Stimulated activated CD4-positive, alpha-beta T cell treated with anti-CD3 and anti-CD28 coated beads, TNF-alpha, amount 100 ng/mL, for 4 hours (primary cell): Measurements from ENCODE around the gene LAGE3.
"Not testable (repeated sequence)": the region's sequence is repeated elsewhere in the genome, so short reads cannot be mapped to it uniquely, and the experiment has no call there.

ENCODE experiments used
- DNase-seq, 3 experiments: peaks; one replicate each; pipeline ENCODE4 v3.0.0-alpha.2; 2020; ENCODE audit warnings: low read depth in 3 of 3

LAGE3 gene

GRCh38 chrX:154502098-154502497, 23.0 kb upstream of the LAGE3 start:
- DNase-seq = no peak

DNA sequence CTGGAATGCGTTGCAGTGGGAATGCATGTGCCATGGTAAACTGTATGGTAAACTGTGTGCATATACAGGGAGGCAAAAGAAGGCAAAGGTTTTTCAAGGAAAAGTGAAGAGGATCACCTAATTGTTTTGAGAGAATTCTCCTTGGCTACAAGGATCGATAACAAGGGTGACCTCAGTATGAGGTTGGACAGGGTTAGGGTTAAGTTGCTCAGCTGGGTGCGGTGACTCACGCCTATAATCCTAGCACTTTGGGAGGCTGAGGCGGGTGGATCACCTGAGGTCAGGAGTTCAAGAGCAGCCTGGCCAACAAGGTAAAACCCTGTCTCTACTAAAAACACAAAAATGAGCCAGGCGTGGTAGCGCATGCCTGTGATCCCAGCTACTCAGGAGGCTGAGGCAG, 22.3 kb upstream of the LAGE3 start:
- not testable (repeated sequence) for DNase-seq

DNA sequence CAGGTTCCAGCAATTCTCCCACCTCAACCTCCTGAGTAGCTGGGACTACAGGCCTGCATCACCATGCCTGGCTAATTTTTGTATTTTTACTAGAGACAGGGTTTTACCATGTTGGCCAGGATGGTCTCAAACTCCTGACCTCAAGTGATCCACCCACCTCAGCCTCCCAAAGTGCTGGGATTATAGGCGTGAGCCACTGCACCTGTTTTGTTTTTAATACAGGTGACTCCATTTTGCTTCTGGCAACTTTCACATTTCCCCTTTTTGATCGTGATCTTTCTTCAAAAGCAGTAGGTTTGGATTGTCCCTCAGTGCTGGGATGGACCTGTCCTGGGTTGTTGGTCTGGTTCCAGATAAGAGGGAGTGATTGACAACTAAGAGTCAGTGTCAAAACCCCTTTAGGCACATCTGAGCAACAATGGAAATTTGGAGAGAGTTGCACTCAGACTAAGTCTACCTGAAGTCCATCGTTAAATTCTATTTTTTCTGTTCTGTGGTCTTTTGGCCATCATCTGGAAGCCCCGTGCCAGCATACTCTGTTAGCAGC, 17.6 kb upstream of the LAGE3 start:
- not testable (repeated sequence) for DNase-seq

DNA sequence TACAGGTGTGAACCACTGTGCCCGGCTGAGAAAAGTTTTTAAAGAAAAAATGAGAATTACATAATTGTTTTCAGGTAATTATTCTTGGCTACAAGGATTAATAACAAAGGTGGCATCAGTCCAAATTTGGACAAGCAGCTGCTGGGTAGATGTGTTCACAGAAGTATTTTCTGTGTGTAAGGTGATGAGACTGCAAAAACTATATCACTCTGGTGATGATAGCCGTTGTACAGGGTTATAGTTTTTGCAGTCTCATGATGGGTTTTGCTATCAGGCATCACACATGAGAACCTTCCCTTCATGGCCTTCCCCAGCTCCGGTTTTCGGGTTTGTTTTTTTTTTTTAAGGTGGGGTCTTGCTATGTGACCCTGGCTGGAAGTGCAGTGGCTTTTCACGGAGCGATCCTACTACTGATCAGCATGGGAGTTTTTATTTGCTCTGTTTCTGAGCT, 16.4 kb upstream of the LAGE3 start:
- no peak for DNase-seq

DNA sequence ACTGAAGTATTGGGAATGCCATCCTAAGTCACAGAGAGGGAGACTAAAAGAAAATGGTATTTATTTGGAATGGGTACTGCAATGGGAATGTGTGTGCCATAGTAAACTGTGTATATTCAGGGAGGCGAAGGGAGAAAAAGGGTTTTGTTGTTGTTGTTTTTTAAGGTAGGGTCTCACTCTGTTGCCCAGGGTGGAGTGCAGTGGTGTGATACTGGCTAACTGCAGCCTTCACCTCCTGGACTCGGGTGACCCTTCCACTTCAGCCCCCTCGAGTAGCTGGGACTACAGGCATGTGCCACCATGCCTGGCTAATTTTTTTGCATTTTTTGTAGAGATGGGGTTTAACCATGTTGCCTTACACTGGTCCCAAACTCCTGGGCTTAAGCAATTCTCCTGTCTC, 15.6 kb upstream of the LAGE3 start:
- DNase-seq = no peak

GRCh38 chrX:154490414-154491083, 11.5 kb upstream of the LAGE3 start, which contains the start of gene SLC10A3:
Gene SLC10A3 (minus strand): TSS chrX:154490629. CDS start chrX:154488940, 1,689 bp downstream.
- DNase-seq = peak; percentile 74 to 77 (median 75)

DNA sequence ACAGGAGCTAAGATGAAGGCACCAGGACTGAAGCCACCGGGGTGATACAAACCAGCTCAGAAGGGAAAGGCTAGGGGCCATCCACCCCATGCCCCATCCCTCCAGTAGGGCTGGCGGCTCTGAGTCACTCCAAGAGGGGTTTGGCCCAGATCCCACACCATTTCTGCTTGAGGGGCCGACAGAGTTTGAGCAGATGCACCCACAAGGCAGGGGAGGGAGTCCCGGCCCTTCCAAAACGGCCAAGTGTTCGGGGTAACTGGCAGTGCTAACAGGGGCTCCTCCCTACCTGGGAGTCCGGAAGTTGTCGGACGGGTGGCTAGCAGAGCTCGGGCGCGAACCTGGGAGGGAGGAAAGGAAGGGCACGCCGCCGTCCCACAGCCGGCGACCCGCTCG, 10.9 kb upstream of the LAGE3 start:
- no peak for DNase-seq

DNA sequence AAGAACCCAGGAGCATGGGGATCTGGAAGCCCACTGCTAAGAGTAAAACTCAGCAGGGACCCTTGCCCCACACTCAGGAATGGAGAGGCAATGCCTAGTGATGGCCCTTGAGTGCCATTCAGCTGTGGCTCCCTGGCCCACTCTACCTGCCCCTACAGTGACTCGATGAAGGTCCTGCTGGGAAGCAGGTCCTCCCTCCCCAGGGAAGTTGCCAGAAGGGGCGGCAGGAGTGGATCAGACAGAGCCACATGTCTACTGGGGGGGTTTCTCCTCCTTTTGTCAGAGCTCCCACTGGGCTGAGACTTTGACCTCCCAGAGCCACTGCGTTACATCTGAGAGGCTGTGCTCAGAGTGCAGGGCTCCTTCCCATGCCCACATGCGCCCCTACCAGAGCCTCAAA, 10.1 kb upstream of the LAGE3 start:
- no peak for DNase-seq

DNA sequence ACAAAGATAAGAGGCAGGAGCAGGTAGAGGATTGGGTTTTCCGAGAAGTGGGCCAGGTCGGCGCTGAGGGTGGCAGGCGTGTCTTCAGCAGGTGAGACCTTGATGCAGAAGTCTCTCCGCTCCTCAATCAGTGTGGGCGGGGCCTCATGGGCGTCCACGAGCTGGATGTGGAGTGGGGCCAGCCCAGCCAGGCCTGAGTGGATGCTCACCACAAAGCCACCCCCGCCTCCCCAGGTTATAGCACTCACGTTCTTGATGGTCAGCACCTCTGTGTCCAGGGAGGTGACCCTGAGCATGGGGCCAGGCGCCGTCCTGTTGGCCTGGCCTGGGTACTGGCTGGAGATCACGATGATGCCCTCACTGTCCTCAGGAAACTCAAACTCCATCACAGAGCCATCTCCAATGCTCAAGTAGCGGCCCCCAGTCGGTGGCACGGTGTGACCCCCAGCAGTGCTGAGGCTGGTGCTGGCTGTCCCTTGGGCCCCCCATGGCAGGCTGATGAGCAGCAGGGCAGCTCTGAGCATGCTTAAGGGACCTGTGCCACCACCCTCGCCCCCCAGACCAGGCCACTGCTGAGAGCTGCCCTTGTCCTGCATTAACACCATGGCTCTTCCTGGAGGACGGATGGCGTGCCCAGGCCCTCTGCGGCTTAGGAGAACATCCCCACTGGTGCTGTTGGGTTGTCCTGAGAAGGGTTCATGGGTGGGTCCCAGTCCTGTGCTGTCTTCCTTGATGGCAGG, 9.4 kb upstream of the LAGE3 start:
- DNase-seq = no peak

GRCh38 chrX:154487518-154488290, 8.6 kb upstream of the LAGE3 start:
- no peak for DNase-seq

DNA sequence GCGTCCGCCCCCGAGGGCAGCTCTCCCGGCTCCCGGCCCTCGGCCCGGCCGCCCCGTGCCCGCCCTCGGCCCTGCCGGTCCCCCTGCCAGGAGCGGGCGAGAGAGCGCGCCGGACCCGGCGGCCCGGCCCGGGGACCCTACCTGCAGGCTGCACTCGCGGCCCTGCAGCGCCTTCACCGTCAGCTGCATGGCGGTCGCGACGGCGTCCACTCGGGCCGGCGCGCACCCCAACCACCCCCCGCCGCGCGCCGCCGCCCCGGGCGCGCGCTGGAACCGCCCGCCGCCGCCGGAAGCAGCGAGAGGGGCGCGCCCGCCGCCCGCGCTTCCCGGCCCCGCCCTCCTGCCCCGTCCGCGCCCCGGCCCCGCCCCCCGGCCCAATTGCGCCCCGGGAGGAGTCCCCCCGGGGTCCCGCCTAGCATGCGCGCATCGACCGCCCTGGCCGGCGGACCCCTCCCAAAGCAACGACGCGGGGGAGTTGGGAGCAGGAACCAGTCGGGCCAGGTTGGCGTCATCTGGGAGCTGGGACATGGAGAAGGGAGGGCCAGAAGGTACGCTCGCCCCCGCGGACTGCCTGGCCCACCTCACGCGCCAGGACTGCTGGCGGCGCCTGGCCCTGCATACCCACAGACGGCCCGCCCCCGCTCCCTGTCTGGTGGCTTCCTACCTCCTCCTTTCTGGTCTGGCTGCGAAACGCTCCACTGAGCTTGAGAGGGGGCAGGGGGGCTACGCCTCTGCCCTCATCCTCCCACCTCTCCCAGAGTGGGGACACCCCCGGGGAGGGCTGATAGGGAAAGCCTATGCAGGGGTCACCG, 7.5 kb upstream of the LAGE3 start, which contains the start of gene UBL4A:
Gene UBL4A, minus strand, starts transcription at position 220 of the 812 bp plus-strand sequence. Its CDS starts 31 bp downstream, at position 189.
- peak in 2 of 3 experiments; percentile 31 to 44 for DNase-seq

- DNase-seq = no peak
These were observed 6.9 kb upstream of the LAGE3 start for GRCh38 chrX:154486052-154486395.

- no peak for DNase-seq
These were observed 6.3 kb upstream of the LAGE3 start for GRCh38 chrX:154485150-154486051.

- DNase-seq = no peak
These were observed 5.4 kb upstream of the LAGE3 start for GRCh38 chrX:154484255-154485149.

DNA sequence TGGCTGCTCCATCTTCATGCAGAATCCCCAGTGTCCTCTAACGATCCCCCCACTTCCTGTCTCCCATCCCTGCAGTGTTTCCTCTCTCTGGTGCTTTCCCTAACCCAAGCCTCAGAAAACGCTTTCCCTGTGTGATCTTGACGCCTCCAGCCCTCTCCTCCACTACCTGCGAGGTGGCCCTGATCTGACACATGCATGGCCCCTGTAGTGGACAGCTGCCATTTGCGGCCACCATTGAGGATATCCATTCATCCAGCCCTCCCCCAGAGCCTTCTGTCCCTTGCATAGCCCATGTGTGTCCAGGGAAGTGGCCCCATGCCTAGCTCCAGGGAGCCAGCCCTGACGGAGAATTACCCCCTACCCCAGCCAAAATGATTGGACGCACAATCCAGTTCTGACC, 4.2 kb upstream of the LAGE3 start:
- no peak for DNase-seq

DNA sequence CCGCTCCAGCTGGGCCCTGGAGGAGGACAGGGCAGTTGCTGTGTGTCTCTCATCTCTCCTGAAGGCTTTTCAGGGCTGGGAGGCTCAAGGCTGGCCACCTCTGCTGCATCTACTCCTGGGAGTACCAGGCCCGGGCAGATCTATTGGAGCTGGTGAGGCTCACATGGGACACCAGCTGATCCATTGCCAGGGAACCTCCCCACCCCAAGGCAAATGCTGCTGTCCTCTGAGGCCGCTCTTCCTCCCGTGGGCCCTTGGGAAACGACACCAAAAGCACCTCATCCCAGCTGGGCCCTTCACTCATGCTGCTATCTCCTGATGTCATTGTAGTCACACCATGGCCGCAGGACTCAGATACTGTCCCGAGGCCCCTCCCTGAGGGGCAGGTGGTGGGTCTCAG, 3.7 kb upstream of the LAGE3 start:
- no peak for DNase-seq

GRCh38 chrX:154481911-154482601, 3.0 kb upstream of the LAGE3 start:
- DNase-seq = no peak

DNA sequence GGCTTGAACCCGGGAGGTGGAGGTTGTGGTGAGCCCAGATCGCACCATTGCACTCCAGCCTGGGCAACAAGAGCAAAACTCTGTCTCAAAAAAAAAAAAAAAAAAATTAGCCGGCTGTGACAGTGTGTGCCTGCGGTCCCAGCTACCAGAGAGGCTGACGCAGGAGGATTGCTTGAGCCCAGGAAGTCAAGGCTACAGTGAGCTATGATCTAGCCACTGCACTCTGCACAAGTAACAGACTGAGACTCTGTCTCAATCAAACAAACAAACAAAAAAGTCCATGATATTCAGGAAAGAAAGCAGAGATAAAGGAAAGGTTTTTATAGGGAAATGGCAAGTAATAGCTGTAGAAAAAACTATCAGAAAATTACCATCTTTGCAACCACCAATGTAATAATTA, 2.1 kb upstream of the LAGE3 start:
- no peak for DNase-seq
